Hindlimb muscle (tissue), 1 donor: Measurements from ENCODE around the gene NPL. TPM values are rescaled to one million over a fixed set of nuclear protein-coding genes. Genes with fewer than 3 reads are reported as not detected.
A peak's percentile ranks its signal among the peaks of the same experiment; 100 is the strongest.

Experiments
- DNase-seq: peaks from one replicate; pipeline ENCODE4 v3.0.0-alpha.2; 2013
- polyA plus RNA-seq: library from polyadenylated mRNA; unstranded; fragments of 120-200 nt; gene quantifications from one replicate; pipeline ENCODE4 v1.2.1, GENCODE V29; 2013; ENCODE audit not compliant: insufficient read length

Gene NPL
- 10.4 TPM for polyA plus RNA-seq

- peak; percentile 87 for DNase-seq
Observed at GRCh38 chr1:182789138-182790076, at the start of gene NPL. Gene NPL (plus strand): TSS chr1:182789773. CDS start chr1:182794372, 4,599 bp downstream.

GRCh38 chr1:182740120-182740519 is 49.5 kb upstream of the NPL start:
- DNase-seq = no peak

GRCh38 chr1:182742780-182743179 is 46.8 kb upstream of the NPL start:
- DNase-seq = no peak

GRCh38 chr1:182752077-182752988 is 37.2 kb upstream of the NPL start:
- no peak for DNase-seq

- no peak for DNase-seq
Observed at GRCh38 chr1:182754087-182754486, 35.5 kb upstream of the NPL start.

GRCh38 chr1:182754543-182755314 is 34.8 kb upstream of the NPL start:
- no peak for DNase-seq

GRCh38 chr1:182755632-182756031 is 33.9 kb upstream of the NPL start:
- no peak for DNase-seq

GRCh38 chr1:182756423-182756822 is 33.1 kb upstream of the NPL start:
- DNase-seq = no peak

GRCh38 chr1:182761396-182762395 is 27.9 kb upstream of the NPL start:
- no peak for DNase-seq

- DNase-seq = no peak
Observed at GRCh38 chr1:182762536-182762935, 27.0 kb upstream of the NPL start.

GRCh38 chr1:182764029-182764727 is 25.4 kb upstream of the NPL start:
- DNase-seq = no peak

GRCh38 chr1:182765391-182765790 is 24.2 kb upstream of the NPL start:
- DNase-seq = peak; percentile 35

GRCh38 chr1:182766050-182766449 is 23.5 kb upstream of the NPL start:
- no peak for DNase-seq

- no peak for DNase-seq
Observed at GRCh38 chr1:182766881-182767645, 22.5 kb upstream of the NPL start.

GRCh38 chr1:182768963-182769362 is 20.6 kb upstream of the NPL start:
- no peak for DNase-seq

GRCh38 chr1:182770232-182770631 is 19.3 kb upstream of the NPL start:
- DNase-seq = peak; percentile 28

- no peak for DNase-seq
Observed at GRCh38 chr1:182771187-182771984, 18.2 kb upstream of the NPL start.

GRCh38 chr1:182777386-182777785 is 12.2 kb upstream of the NPL start:
- no peak for DNase-seq

GRCh38 chr1:182778862-182779261 is 10.7 kb upstream of the NPL start:
- no peak for DNase-seq
